A549 (cell line): ENCODE data around the gene LRIG2. TPM values are rescaled to one million over a fixed set of nuclear protein-coding genes. Genes with fewer than 3 reads are reported as not detected.

ENCODE experiments used
- ATAC-seq, 2 experiments: fragments of 200-7000 bp in 1 of 2; fragments of >200 bp in 1 of 2; cut with Nextera tagmentation in 1 of 2; cut with Tn5 transposase in 1 of 2; 3 replicates each; pipeline versions ENCODE4 v1.8.0 to v1.9.1; 2018 to 2020; ENCODE audit warnings: mild to moderate bottlenecking in 1 of 2, moderate library complexity in 1 of 2
- CTCF ChIA-PET: fragments of 300-600 bp; sonication (Branson Sonifier 250); formaldehyde crosslinking; extraction: SDS; loops from one replicate; lab custom pipeline; 2021; ENCODE audit warnings: antibody characterized with exemption, inconsistent platforms; lab: Yijun Ruan, JAX
- POLR2A ChIA-PET: fragments of 350-600 bp; formaldehyde crosslinking; extraction: SDS; loops from one replicate; lab custom pipeline; 2021; ENCODE audit warnings: antibody characterized with exemption, inconsistent platforms; lab: Yijun Ruan, JAX
- DNase-seq, 2 experiments: peaks; one replicate each; pipeline versions ENCODE4 v3.0.0 to v3.0.0-alpha.2; 2011 to 2016; ENCODE audit warnings: low read depth in 1 of 2, low spot score in 1 of 2
- FAIRE-seq: peaks from 2 replicates; lab custom pipeline; 2011; peaks lifted over from hg19 to GRCh38; lab: Jason Lieb, UNC
- H3K27ac ChIP-seq, 2 experiments: fragments of >200 bp; sonication (Bioruptor Twin); formaldehyde crosslinking; 3 replicates each; pipeline ENCODE4 v1.5.1; 2016 to 2017
- H3K4me1 ChIP-seq: fragments of >200 bp; sonication (Bioruptor Twin); formaldehyde crosslinking; 3 replicates; pipeline ENCODE4 v1.6.1; 2016
- H3K4me2 ChIP-seq: fragments of >200 bp; sonication (Bioruptor Twin); formaldehyde crosslinking; 3 replicates; pipeline ENCODE4 v1.6.1; 2016
- H3K4me3 ChIP-seq: fragments of >200 bp; sonication (Bioruptor Twin); formaldehyde crosslinking; 3 replicates; pipeline ENCODE4 v1.5.1; 2016
- H3K9me3 ChIP-seq: fragments of >200 bp; sonication (Bioruptor Twin); formaldehyde crosslinking; 3 replicates; pipeline ENCODE4 v1.6.1; 2016
- CBX8 ChIP-seq: fragments of 200-600 bp; sonication (generic); IDR thresholded peaks from 2 replicates; pipeline ENCODE4 v1.6.1; 2016
- CEBPB ChIP-seq, 2 experiments: fragments of >200 bp in 1 of 2; sonication (Bioruptor Twin) in 1 of 2; formaldehyde crosslinking in 1 of 2; IDR thresholded peaks; 2 replicates each; pipeline ENCODE4 v1.6.1; 2012 to 2016
- CHD2 ChIP-seq: fragments of 150-350 bp; IDR thresholded peaks from 2 replicates; pipeline ENCODE4 v1.6.1; 2014; ENCODE audit warnings: low read length; ENCODE audit not compliant: partially characterized antibody
- CTCF ChIP-seq: fragments of >200 bp; sonication (Bioruptor Twin); formaldehyde crosslinking; IDR thresholded peaks from 3 replicates; pipeline ENCODE4 v1.5.1; 2016
- E2F6 ChIP-seq: IDR thresholded peaks from 2 replicates; pipeline ENCODE4 v1.6.1; 2012; ENCODE audit warnings: low read depth, borderline replicate concordance
- ELK1 ChIP-seq: fragments of 150-350 bp; IDR thresholded peaks from 2 replicates; pipeline ENCODE4 v1.6.1; 2014; ENCODE audit warnings: low read depth, mild to moderate bottlenecking, low read length
- FOSB ChIP-seq: fragments of 250-450 bp; sonication (Bioruptor Pico); IDR thresholded peaks from 2 replicates; pipeline ENCODE4 v1.5.0; 2020; ENCODE audit warnings: mild to moderate bottlenecking, moderate library complexity
- FOSL2 ChIP-seq, 2 experiments: fragments of 450-650 bp in 1 of 2; fragments of >200 bp in 1 of 2; sonication (Bioruptor Twin) in 1 of 2; formaldehyde crosslinking; IDR thresholded peaks; 2 replicates each; pipeline versions ENCODE4 v1.5.0 to v1.6.1; 2016 to 2020; ENCODE audit warnings: mild to moderate bottlenecking in 1 of 2, moderate library complexity in 1 of 2
- HDAC2 ChIP-seq: fragments of 200-600 bp; sonication (generic); IDR thresholded peaks from 2 replicates; pipeline ENCODE4 v1.6.1; 2016
- HEYL ChIP-seq: fragments of 250-450 bp; sonication (Bioruptor Pico); IDR thresholded peaks from 2 replicates; pipeline ENCODE4 v1.8.0; 2021; ENCODE audit warnings: mild to moderate bottlenecking, moderate library complexity
- KDM1A ChIP-seq: fragments of 200-600 bp; sonication (generic); IDR thresholded peaks from 2 replicates; pipeline ENCODE4 v1.6.1; 2016; ENCODE audit warnings: low read depth, mild to moderate bottlenecking
- MAZ ChIP-seq: fragments of 150-350 bp; IDR thresholded peaks from 2 replicates; pipeline ENCODE4 v1.6.1; 2014; ENCODE audit warnings: antibody characterized with exemption, low read depth, low read length, borderline replicate concordance
- NFE2L2 ChIP-seq: fragments of 150-350 bp; conservative IDR thresholded peaks from 2 replicates; pipeline ENCODE4 v1.6.1; 2014; ENCODE audit warnings: low read length
- NR3C1 ChIP-seq: fragments of >200 bp; sonication (Bioruptor Twin); formaldehyde crosslinking; IDR thresholded peaks from 3 replicates; pipeline ENCODE4 v1.6.1; 2017
- PBX3 ChIP-seq: IDR thresholded peaks from 2 replicates; pipeline ENCODE4 v1.6.1; 2012
- POLR2A ChIP-seq: IDR thresholded peaks from 2 replicates; pipeline ENCODE4 v1.6.1; 2012; ENCODE audit warnings: mild to moderate bottlenecking, low read length
- POLR2AphosphoS2 ChIP-seq: conservative IDR thresholded peaks from 2 replicates; pipeline ENCODE4 v1.6.1; 2012; ENCODE audit warnings: low read length, improper control_type of control experiment, inconsistent platforms
- RAD21 ChIP-seq, 2 experiments: fragments of >200 bp in 1 of 2; sonication (Bioruptor Twin) in 1 of 2; formaldehyde crosslinking in 1 of 2; IDR thresholded peaks in 1 of 2; conservative IDR thresholded peaks in 1 of 2; 2 replicates in 1 of 2; 3 replicates in 1 of 2; pipeline ENCODE4 v1.6.1; 2012 to 2018; ENCODE audit warnings: inconsistent platforms in 1 of 2
- REST ChIP-seq: fragments of 200-600 bp; sonication (generic); IDR thresholded peaks from 2 replicates; pipeline ENCODE4 v1.6.1; 2016; ENCODE audit warnings: antibody characterized with exemption, mild to moderate bottlenecking, moderate library complexity
- RFX5 ChIP-seq: fragments of 450-650 bp; IDR thresholded peaks from 2 replicates; pipeline ENCODE4 v1.7.1; 2014; ENCODE audit warnings: antibody characterized with exemption, mild to moderate bottlenecking, moderate library complexity
- SREBF2 ChIP-seq: fragments of 450-650 bp; IDR thresholded peaks from 2 replicates; pipeline ENCODE4 v1.6.1; 2014; ENCODE audit warnings: mild to moderate bottlenecking, moderate library complexity
- USF2 ChIP-seq: fragments of 450-650 bp; IDR thresholded peaks from 2 replicates; pipeline ENCODE4 v1.6.1; 2014; ENCODE audit warnings: antibody characterized with exemption
- ZC3H11A ChIP-seq: fragments of 450-650 bp; IDR thresholded peaks from 2 replicates; pipeline ENCODE4 v1.6.1; 2014; ENCODE audit warnings: antibody characterized with exemption, mild to moderate bottlenecking
- ZFP36 ChIP-seq: fragments of 450-650 bp; IDR thresholded peaks from 2 replicates; pipeline ENCODE4 v1.6.1; 2014; ENCODE audit warnings: borderline replicate concordance; ENCODE audit not compliant: partially characterized antibody
- ZNF302 ChIP-seq: fragments of 250-450 bp; sonication (Bioruptor Pico); IDR thresholded peaks from 2 replicates; pipeline ENCODE4 v1.9.0; 2021; ENCODE audit warnings: inconsistent platforms, mild to moderate bottlenecking, moderate library complexity
- ZSCAN20 ChIP-seq: fragments of 250-450 bp; sonication (Bioruptor Pico); IDR thresholded peaks from 2 replicates; pipeline ENCODE4 v1.8.0; 2022; ENCODE audit warnings: mild to moderate bottlenecking, moderate library complexity
- WGBS: methylation state at CpG from one replicate; pipeline ENCODE4 v1.1.6; 2017; ENCODE audit errors: missing lambda C conversion rate; 5-methylcytosine and 5-hydroxymethylcytosine counted together
- polyA plus RNA-seq, 4 experiments: library from polyadenylated mRNA; depleted of rRNA in 3 of 4; stranded (reverse); fragments of >200 nt; fragmentation: RNase III in 1 of 4; extraction: RNeasy Plus Mini Kit Qiagen cat#74134 plus additional on column Dnase treatment in 1 of 4; gene quantifications; 2 replicates in 3 of 4; 3 replicates in 1 of 4; pipeline ENCODE4 v1.2.3, GENCODE V29; 2011 to 2017

LRIG2 gene
- polyA plus RNA-seq, 2 of the 4 experiments (the other 2 are of a cell fraction) = 3.0 to 7.4 TPM

- Histone ChIP-seq H3K4me3 (no peak overlapping the region), H3K4me1 (no peaks in the 10 kb centered on the region), H3K4me2 (no peak overlapping the region), H3K27ac (no peak overlapping the region), H3K9me3 (no peaks in the 10 kb centered on the region)
- TF ChIP-seq USF2 (no peak), NR3C1 (no peak), ZNF302 (CRISPR knock-in tag) (no peak), MAZ (no peak), ZSCAN20 (CRISPR knock-in tag) (no peak), ELK1 (no peak), ZC3H11A (no peak), RAD21 (conservative IDR thresholded peaks at IDR 0.05 in 1 of 2, IDR thresholded peaks at IDR 0.05 in 1 of 2) (no peak), HDAC2 (no peak), POLR2AphosphoS2 (no peak), RFX5 (no peak), CBX8 (no peak), E2F6 (no peak), KDM1A (no peak), REST (no peak), SREBF2 (no peak), FOSB (no peak)
- ATAC-seq (no peak), FAIRE-seq (no peak), DNase-seq (no peak)
- ChIA-PET CTCF (interaction anchor here (0.6 kb wide), 1 partner anchor 15 kb away, joined by 3 read pairs; no protein-coding TSS in a partner anchor), POLR2A (no interaction called here)
- 97% methylated on average over 1 of the region's 1 CpG for WGBS
Observed at GRCh38 chr1:113055570-113055969, 17.4 kb upstream of the LRIG2 start.

GRCh38 chr1:113057006-113057405, 16.0 kb upstream of the LRIG2 start:
- H3K9me3 ChIP-seq = no peaks in the 10 kb centered on the region
- ChIA-PET POLR2A (interaction anchor here (1.0 kb wide), 1 partner anchor 15 kb away, joined by 3 read pairs; no protein-coding TSS in a partner anchor), CTCF (interaction anchor here (0.5 to 4.3 kb wide), 5 partner anchors 14 to 1899 kb away, joined by 3 to 25 read pairs (median 4); partner anchors contain the start of gene LRIG2)
- no peak for DNase-seq
- WGBS = 68% methylated on average over 2 of the region's 2 CpGs
- H3K4me1 ChIP-seq = no peaks in the 10 kb centered on the region
- no peak overlapping the region for H3K4me3 ChIP-seq
- no peak overlapping the region for H3K4me2 ChIP-seq
- H3K27ac ChIP-seq = no peak overlapping the region
- no peak for ATAC-seq
- no peak for FAIRE-seq
- TF ChIP-seq CEBPB (IDR thresholded peaks at IDR 0.05) (no peak), ELK1 (no peak), POLR2A (no peak), NFE2L2 (no peak), FOSB (no peak), CTCF (no peak), ZFP36 (no peak), CHD2 (no peak), PBX3 (no peak), ZC3H11A (no peak), FOSL2 (IDR thresholded peaks at IDR 0.05) (no peak), FOSL2 (CRISPR knock-in tag; IDR thresholded peaks at IDR 0.05) (no peak), HEYL (no peak), USF2 (no peak), RFX5 (no peak)
